H1 (cell line): ENCODE measurements around the gene TRIM14. TPM values are rescaled to one million over a fixed set of nuclear protein-coding genes. Genes with fewer than 3 reads are reported as not detected.

ENCODE experiments used
- CTCF ChIA-PET: fragments of 300-600 bp; sonication (Branson Sonifier 250); formaldehyde crosslinking; loops from one replicate; lab custom pipeline; 2021; ENCODE audit not compliant: partially characterized antibody; lab: Charles Lee
- POLR2A ChIA-PET: fragments of 300-600 bp; sonication (Branson Sonifier 250); formaldehyde crosslinking; loops from one replicate; lab custom pipeline; 2021; ENCODE audit warnings: inconsistent platforms; ENCODE audit not compliant: partially characterized antibody; lab: Charles Lee
- DNase-seq, 2 experiments: peaks; one replicate each; pipeline versions ENCODE4 v3.0.0 to v3.0.0-alpha.2; 2010 to 2022; ENCODE audit warnings: low spot score in 2 of 2, low read depth in 1 of 2, mixed read lengths in 1 of 2
- FAIRE-seq: peaks from 2 replicates; lab custom pipeline; 2011; peaks lifted over from hg19 to GRCh38; lab: Jason Lieb, UNC
- H2AFZ ChIP-seq: 2 replicates; pipeline ENCODE4 v1.8.1; 2012; ENCODE audit warnings: low read length, inconsistent platforms
- H2AK5ac ChIP-seq: 2 replicates; pipeline ENCODE4 v1.6.1; 2013; ENCODE audit warnings: low read depth, low read length
- H2BK120ac ChIP-seq: replicated peaks from 2 replicates; pipeline ENCODE3; 2013; ENCODE audit warnings: low read depth, low read length, inconsistent platforms
- H2BK12ac ChIP-seq: 2 replicates; pipeline ENCODE4 v1.6.1; 2013; ENCODE audit warnings: low read depth, low read length
- H2BK15ac ChIP-seq: 2 replicates; pipeline ENCODE4 v1.6.1; 2013; ENCODE audit warnings: low read length
- H2BK20ac ChIP-seq: 2 replicates; pipeline ENCODE4 v1.6.1; 2013; ENCODE audit warnings: low read length
- H2BK5ac ChIP-seq: 2 replicates; pipeline ENCODE4 v1.6.1; 2013; ENCODE audit warnings: low read depth, low read length
- H3K14ac ChIP-seq: 2 replicates; pipeline ENCODE4 v1.6.1; 2013; ENCODE audit warnings: inconsistent platforms; ENCODE audit not compliant: insufficient read length
- H3K18ac ChIP-seq: 2 replicates; pipeline ENCODE4 v1.6.1; 2013; ENCODE audit warnings: low read length; ENCODE audit errors: extremely low read depth
- H3K23ac ChIP-seq: 2 replicates; pipeline ENCODE4 v1.6.1; 2013; ENCODE audit warnings: inconsistent platforms; ENCODE audit not compliant: insufficient read length
- H3K23me2 ChIP-seq: 2 replicates; pipeline ENCODE4 v1.6.1; 2013; ENCODE audit warnings: low read depth, low read length
- H3K27ac ChIP-seq: 2 replicates; pipeline ENCODE4 v1.6.1; 2011; ENCODE audit warnings: low read depth, low read length, inconsistent platforms
- H3K27me3 ChIP-seq, 4 experiments: replicated peaks in 1 of 4; 1 replicate in 1 of 4; 2 replicates in 3 of 4; pipeline versions ENCODE4 v1.6.1 to v1.8.1; 2011 to 2013; ENCODE audit warnings: low read length in 3 of 4, mild to moderate bottlenecking in 3 of 4, inconsistent platforms in 2 of 4, mixed read lengths in 2 of 4, moderate library complexity in 1 of 4; ENCODE audit not compliant: control insufficient read depth in 3 of 4, insufficient read depth in 3 of 4; ENCODE audit errors: extremely low read depth in 1 of 4
- H3K36me3 ChIP-seq, 4 experiments: 2 replicates each; pipeline versions ENCODE4 v1.6.1 to v1.8.1; 2011 to 2013; ENCODE audit warnings: mild to moderate bottlenecking in 4 of 4, low read length in 3 of 4, moderate library complexity in 2 of 4, control low read depth in 1 of 4, inconsistent platforms in 1 of 4; ENCODE audit not compliant: insufficient read depth in 4 of 4, control insufficient read depth in 2 of 4
- H3K4ac ChIP-seq: replicated peaks from 2 replicates; pipeline ENCODE3; 2013; ENCODE audit warnings: low read length, low read depth, mixed read lengths, inconsistent platforms; ENCODE audit not compliant: insufficient read length
- H3K4me1 ChIP-seq, 4 experiments: replicated peaks in 1 of 4; 1 replicate in 1 of 4; 2 replicates in 3 of 4; pipeline versions ENCODE4 v1.6.1 to v1.8.1; 2011 to 2013; ENCODE audit warnings: low read length in 3 of 4, inconsistent platforms in 2 of 4, mixed read lengths in 1 of 4; ENCODE audit not compliant: insufficient read depth in 4 of 4, control insufficient read depth in 3 of 4
- H3K4me2 ChIP-seq, 2 experiments: 2 replicates each; pipeline versions ENCODE4 v1.6.1 to v1.8.1; 2011 to 2013; ENCODE audit warnings: low read depth in 2 of 2, low read length in 2 of 2, control low read depth in 1 of 2, inconsistent platforms in 1 of 2, mild to moderate bottlenecking in 1 of 2; ENCODE audit not compliant: insufficient read depth in 1 of 2
- H3K4me3 ChIP-seq, 4 experiments: fragments of 200-600, 300-600 bp in 1 of 4; sonication (generic), shearing (Covaris generic), sonication (Bioruptor Twin) in 1 of 4; 2 replicates each; pipeline versions ENCODE4 v1.5.1 to v1.8.1; 2011 to 2016; ENCODE audit warnings: low read length in 4 of 4, low read depth in 3 of 4, control low read depth in 2 of 4, inconsistent platforms in 2 of 4, mild to moderate bottlenecking in 2 of 4, mixed read lengths in 1 of 4, moderate library complexity in 1 of 4; ENCODE audit not compliant: insufficient read depth in 2 of 4; ENCODE audit errors: extremely low read depth in 1 of 4
- H3K56ac ChIP-seq: replicated peaks from 2 replicates; pipeline ENCODE3; 2013; ENCODE audit warnings: low read depth, mild to moderate bottlenecking, mixed read lengths, low read length, inconsistent platforms; ENCODE audit not compliant: insufficient read length
- H3K79me1 ChIP-seq: 2 replicates; pipeline ENCODE4 v1.6.1; 2013; ENCODE audit warnings: low read depth, low read length, control low read depth
- H3K79me2 ChIP-seq, 2 experiments: 2 replicates each; pipeline versions ENCODE4 v1.6.1 to v1.8.1; 2012 to 2013; ENCODE audit warnings: low read length in 2 of 2, mild to moderate bottlenecking in 2 of 2, inconsistent platforms in 1 of 2; ENCODE audit not compliant: insufficient read depth in 2 of 2, control insufficient read depth in 1 of 2
- H3K9ac ChIP-seq, 4 experiments: replicated peaks in 1 of 4; 1 replicate in 1 of 4; 2 replicates in 3 of 4; pipeline versions ENCODE4 v1.6.1 to v1.8.1; 2011 to 2013; ENCODE audit warnings: low read depth in 3 of 4, low read length in 3 of 4, control low read depth in 2 of 4, mild to moderate bottlenecking in 2 of 4, moderate library complexity in 2 of 4, inconsistent platforms in 1 of 4; ENCODE audit errors: extremely low read depth in 1 of 4
- H3K9me3 ChIP-seq, 2 experiments: 2 replicates each; pipeline versions ENCODE4 v1.6.1 to v1.8.1; 2012 to 2013; ENCODE audit warnings: mild to moderate bottlenecking in 2 of 2, moderate library complexity in 2 of 2, control low read depth in 1 of 2, inconsistent platforms in 1 of 2, low read depth in 1 of 2, low read length in 1 of 2, mixed read lengths in 1 of 2; ENCODE audit not compliant: insufficient read depth in 2 of 2
- H4K20me1 ChIP-seq, 2 experiments: replicated peaks in 1 of 2; 2 replicates each; pipeline versions ENCODE3 to v1.8.1; 2011 to 2013; ENCODE audit warnings: inconsistent platforms in 2 of 2, low read length in 2 of 2, mild to moderate bottlenecking in 1 of 2; ENCODE audit not compliant: insufficient read depth in 2 of 2, control insufficient read depth in 1 of 2
- H4K5ac ChIP-seq: 2 replicates; pipeline ENCODE4 v1.6.1; 2013; ENCODE audit warnings: low read length, low read depth, mixed read lengths, inconsistent platforms; ENCODE audit not compliant: insufficient read length
- H4K8ac ChIP-seq: 2 replicates; pipeline ENCODE4 v1.8.0; 2013; ENCODE audit warnings: mild to moderate bottlenecking, moderate library complexity, low read length, inconsistent platforms; ENCODE audit not compliant: insufficient read depth; ENCODE audit errors: extremely low read depth
- H4K91ac ChIP-seq: replicated peaks from 2 replicates; pipeline ENCODE3; 2013; ENCODE audit warnings: low read length, mixed read lengths, inconsistent platforms; ENCODE audit not compliant: insufficient read length
- BACH1 ChIP-seq: IDR thresholded peaks from 2 replicates; pipeline ENCODE4 v1.6.1; 2012; ENCODE audit warnings: low read length, improper control_type of control experiment
- CEBPB ChIP-seq: IDR thresholded peaks from 2 replicates; pipeline ENCODE4 v1.6.1; 2012; ENCODE audit warnings: low read depth, low read length
- CREB1 ChIP-seq: IDR thresholded peaks from 2 replicates; pipeline ENCODE4 v1.6.1; 2012; ENCODE audit warnings: inconsistent platforms
- CTCF ChIP-seq, 3 experiments: IDR thresholded peaks; 1 replicate in 2 of 3; 2 replicates in 1 of 3; pipeline versions ENCODE4 v1.5.1 to v1.6.1; 2011; ENCODE audit warnings: low read length in 3 of 3, mild to moderate bottlenecking in 3 of 3, inconsistent platforms in 2 of 3, low read depth in 1 of 3, moderate library complexity in 1 of 3; ENCODE audit not compliant: insufficient read depth in 1 of 3; ENCODE audit errors: control extremely low read depth in 1 of 3
- EZH2 ChIP-seq: fragments of 200-600 bp; sonication (generic); IDR thresholded peaks from 2 replicates; pipeline ENCODE4 v1.7.1; 2012; ENCODE audit warnings: low read depth, mild to moderate bottlenecking, moderate library complexity, low read length, inconsistent platforms; ENCODE audit not compliant: severe bottlenecking
- NANOG ChIP-seq: IDR thresholded peaks from 2 replicates; pipeline ENCODE4 v1.6.1; 2011; ENCODE audit warnings: low read length, low read depth, mild to moderate bottlenecking, inconsistent platforms; ENCODE audit not compliant: insufficient read depth, poor library complexity, severe bottlenecking
- SAP30 ChIP-seq: fragments of 300-600 bp; sonication (generic); IDR thresholded peaks from 2 replicates; pipeline ENCODE4 v1.7.1; 2012; ENCODE audit warnings: low read length, moderate library complexity, mild to moderate bottlenecking, inconsistent platforms; ENCODE audit not compliant: insufficient read depth, insufficient replicate concordance
- SP1 ChIP-seq: IDR thresholded peaks from 2 replicates; pipeline ENCODE4 v1.6.1; 2011; ENCODE audit warnings: low read depth, low read length
- SP2 ChIP-seq: IDR thresholded peaks from 2 replicates; pipeline ENCODE4 v1.6.1; 2012; ENCODE audit warnings: mild to moderate bottlenecking, low read length, inconsistent platforms
- TAF1 ChIP-seq: IDR thresholded peaks from 2 replicates; pipeline ENCODE4 v1.6.1; 2011; ENCODE audit warnings: mild to moderate bottlenecking, low read depth, low read length
- TBP ChIP-seq: IDR thresholded peaks from 2 replicates; pipeline ENCODE4 v1.6.1; 2011; ENCODE audit warnings: low read depth, low read length, improper control_type of control experiment
- TCF12 ChIP-seq: IDR thresholded peaks from 2 replicates; pipeline ENCODE4 v1.6.1; 2011; ENCODE audit warnings: low read depth, mild to moderate bottlenecking, low read length
- YY1 ChIP-seq: IDR thresholded peaks from 2 replicates; pipeline ENCODE4 v1.6.1; 2011; ENCODE audit warnings: low read depth, mild to moderate bottlenecking, low read length
- WGBS, 2 experiments: shearing (Covaris generic) in 1 of 2; methylation state at CpG; one replicate each; pipeline versions ENCODE4 v1.1.6 to v1.1.7; 2013 to 2015; ENCODE audit warnings: low lambda C conversion rate in 2 of 2, mixed read lengths in 2 of 2, inconsistent platforms in 1 of 2, low coverage in 1 of 2, missing lambda C conversion rate in 1 of 2; ENCODE audit not compliant: insufficient replicate concordance in 2 of 2, insufficient coverage in 1 of 2, insufficient read length in 1 of 2; ENCODE audit errors: extremely low coverage in 1 of 2, missing lambda C conversion rate in 1 of 2; 5-methylcytosine and 5-hydroxymethylcytosine counted together
- polyA plus RNA-seq, 7 experiments: library from polyadenylated mRNA; depleted of rRNA in 3 of 7; stranded (reverse) in 5 of 7; unstranded in 2 of 7; fragments of >200 nt in 5 of 7; fragments of 200-250 nt in 2 of 7; gene quantifications; 1 replicate in 5 of 7; 2 replicates in 1 of 7; 4 replicates in 1 of 7; pipeline versions ENCODE4 v1.2.1 to v1.2.3, GENCODE V29; 2011 to 2013; ENCODE audit warnings: missing spikeins in 2 of 7, mixed read lengths in 2 of 7
- total RNA-seq: library from RNA; stranded (reverse); fragmentation: NEBNext Ultra II Directional; extraction: Animal tissue kit (Norgen Biotek cat#: 25700); gene quantifications from 2 replicates; pipeline ENCODE4 v1.2.1, GENCODE V29; 2021

TRIM14 gene
- total and polyA plus RNA-seq, 2 of the 8 experiments (the other 6 are each of a cell fraction or from before 2014, with no cell fraction given) = 9.2 to 19.4 TPM

DNA sequence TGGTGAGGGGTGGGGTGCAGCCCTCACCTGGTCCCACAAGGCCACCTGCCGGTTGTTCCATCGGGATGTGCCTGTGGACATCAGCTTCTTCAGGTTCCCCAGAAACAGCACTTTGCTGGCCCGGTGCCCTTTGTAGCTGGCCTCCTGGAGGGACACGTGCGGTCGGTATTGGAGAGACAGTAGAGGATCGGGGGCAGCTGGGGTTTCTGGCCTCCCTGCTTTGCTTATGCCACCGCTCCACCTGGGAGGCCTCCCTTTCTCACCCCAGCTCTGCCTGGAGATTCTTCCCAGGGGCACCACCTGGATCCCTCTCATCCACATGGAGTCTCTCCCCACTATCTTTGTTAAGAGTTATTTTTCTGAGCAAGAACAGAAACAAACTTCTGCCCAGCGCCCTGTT lies 13.1 kb upstream of the TRIM14 start:
- Histone ChIP-seq H3K14ac (no peak overlapping the region), H4K8ac (no peak overlapping the region; the same call in 1 of the 2 replicates), H3K4ac (no peak overlapping the region), H3K23me2 (no peaks in the 10 kb centered on the region), H2BK120ac (no peak overlapping the region), H2AK5ac (no peak overlapping the region), H2BK12ac (no peak overlapping the region), H3K79me1 (no peaks in the 10 kb centered on the region), H3K27ac (no peak overlapping the region), H3K18ac (no peak overlapping the region), H2BK15ac (no peak overlapping the region), H3K36me3 (peaks cover 0 to 4% (median 1%) of the 10 kb centered on the region in 4 experiments; a peak in 4 of 8 replicates), H4K20me1 (peaks cover 0 to 1% of the 10 kb centered on the region in 2 experiments), H2AFZ (no peak overlapping the region), H3K4me3 (no peak overlapping the region), H2BK5ac (no peak overlapping the region; the same call in 1 of the 2 replicates), H3K56ac (no peak overlapping the region), H3K79me2 (no peaks in the 10 kb centered on the region), H3K4me1 (peaks cover 0 to 11% (median 0%) of the 10 kb centered on the region in 4 experiments; a peak in 3 of 7 replicates), H3K9me3 (no peaks in the 10 kb centered on the region), H3K23ac (no peak overlapping the region), H3K9ac (no peak overlapping the region), H4K5ac (no peak overlapping the region), H4K91ac (no peak overlapping the region), H2BK20ac (no peak overlapping the region), H3K4me2 (no peak overlapping the region), H3K27me3 (no peaks in the 10 kb centered on the region)
- 91% methylated on average over 9 of the region's 9 CpGs; no CpG with 5 or more reads in 1 of the 2 experiments for WGBS, 2 experiments
- ChIA-PET CTCF (interaction anchor here (0.7 to 2.7 kb wide), 5 partner anchors 11 to 131 kb away, joined by 3 to 14 read pairs (median 5); no protein-coding TSS in a partner anchor), POLR2A (no interaction called here)
- FAIRE-seq = no peak
- DNase-seq = no peak
- TF ChIP-seq EZH2 = no peak
- TF ChIP-seq BACH1 = no peak
- no peak for TF ChIP-seq SAP30
- TF ChIP-seq CTCF (IDR thresholded peaks at IDR 0.05; ENCODE audit: control extremely low read depth in 1 of 3, insufficient read depth in 1 of 3, low read depth in 1 of 3, low read length in 3 of 3) = no peak
- no peak for TF ChIP-seq YY1
- no peak for TF ChIP-seq SP1
- no peak for TF ChIP-seq SP2
- no peak for TF ChIP-seq CEBPB
- TF ChIP-seq TBP = no peak
- no peak for TF ChIP-seq TAF1
- no peak for TF ChIP-seq NANOG
- TF ChIP-seq CREB1 = no peak
- TF ChIP-seq TCF12 = no peak
